H1 (cell line): ENCODE results near the gene NOVA1. TPM values are rescaled to one million over a fixed set of nuclear protein-coding genes. Genes with fewer than 3 reads are reported as not detected.

ENCODE experiments used
- CTCF ChIA-PET: fragments of 300-600 bp; sonication (Branson Sonifier 250); formaldehyde crosslinking; loops from one replicate; lab custom pipeline; 2021; ENCODE audit not compliant: partially characterized antibody; lab: Charles Lee
- POLR2A ChIA-PET: fragments of 300-600 bp; sonication (Branson Sonifier 250); formaldehyde crosslinking; loops from one replicate; lab custom pipeline; 2021; ENCODE audit warnings: inconsistent platforms; ENCODE audit not compliant: partially characterized antibody; lab: Charles Lee
- DNase-seq, 2 experiments: peaks; one replicate each; pipeline versions ENCODE4 v3.0.0 to v3.0.0-alpha.2; 2010 to 2022; ENCODE audit warnings: low spot score in 2 of 2, low read depth in 1 of 2, mixed read lengths in 1 of 2
- FAIRE-seq: peaks from 2 replicates; lab custom pipeline; 2011; peaks lifted over from hg19 to GRCh38; lab: Jason Lieb, UNC
- H2AFZ ChIP-seq: 2 replicates; pipeline ENCODE4 v1.8.1; 2012; ENCODE audit warnings: low read length, inconsistent platforms
- H2AK5ac ChIP-seq: 2 replicates; pipeline ENCODE4 v1.6.1; 2013; ENCODE audit warnings: low read depth, low read length
- H2BK120ac ChIP-seq: replicated peaks from 2 replicates; pipeline ENCODE3; 2013; ENCODE audit warnings: low read depth, low read length, inconsistent platforms
- H2BK12ac ChIP-seq: 2 replicates; pipeline ENCODE4 v1.6.1; 2013; ENCODE audit warnings: low read depth, low read length
- H2BK15ac ChIP-seq: 2 replicates; pipeline ENCODE4 v1.6.1; 2013; ENCODE audit warnings: low read length
- H2BK20ac ChIP-seq: 2 replicates; pipeline ENCODE4 v1.6.1; 2013; ENCODE audit warnings: low read length
- H2BK5ac ChIP-seq: 2 replicates; pipeline ENCODE4 v1.6.1; 2013; ENCODE audit warnings: low read depth, low read length
- H3K14ac ChIP-seq: 2 replicates; pipeline ENCODE4 v1.6.1; 2013; ENCODE audit warnings: inconsistent platforms; ENCODE audit not compliant: insufficient read length
- H3K18ac ChIP-seq: 2 replicates; pipeline ENCODE4 v1.6.1; 2013; ENCODE audit warnings: low read length; ENCODE audit errors: extremely low read depth
- H3K23ac ChIP-seq: 2 replicates; pipeline ENCODE4 v1.6.1; 2013; ENCODE audit warnings: inconsistent platforms; ENCODE audit not compliant: insufficient read length
- H3K23me2 ChIP-seq: 2 replicates; pipeline ENCODE4 v1.6.1; 2013; ENCODE audit warnings: low read depth, low read length
- H3K27ac ChIP-seq: 2 replicates; pipeline ENCODE4 v1.6.1; 2011; ENCODE audit warnings: low read depth, low read length, inconsistent platforms
- H3K27me3 ChIP-seq, 4 experiments: replicated peaks in 1 of 4; 1 replicate in 1 of 4; 2 replicates in 3 of 4; pipeline versions ENCODE4 v1.6.1 to v1.8.1; 2011 to 2013; ENCODE audit warnings: low read length in 3 of 4, mild to moderate bottlenecking in 3 of 4, inconsistent platforms in 2 of 4, mixed read lengths in 2 of 4, moderate library complexity in 1 of 4; ENCODE audit not compliant: control insufficient read depth in 3 of 4, insufficient read depth in 3 of 4; ENCODE audit errors: extremely low read depth in 1 of 4
- H3K36me3 ChIP-seq, 4 experiments: 2 replicates each; pipeline versions ENCODE4 v1.6.1 to v1.8.1; 2011 to 2013; ENCODE audit warnings: mild to moderate bottlenecking in 4 of 4, low read length in 3 of 4, moderate library complexity in 2 of 4, control low read depth in 1 of 4, inconsistent platforms in 1 of 4; ENCODE audit not compliant: insufficient read depth in 4 of 4, control insufficient read depth in 2 of 4
- H3K4ac ChIP-seq: replicated peaks from 2 replicates; pipeline ENCODE3; 2013; ENCODE audit warnings: low read length, low read depth, mixed read lengths, inconsistent platforms; ENCODE audit not compliant: insufficient read length
- H3K4me1 ChIP-seq, 4 experiments: replicated peaks in 1 of 4; 1 replicate in 1 of 4; 2 replicates in 3 of 4; pipeline versions ENCODE4 v1.6.1 to v1.8.1; 2011 to 2013; ENCODE audit warnings: low read length in 3 of 4, inconsistent platforms in 2 of 4, mixed read lengths in 1 of 4; ENCODE audit not compliant: insufficient read depth in 4 of 4, control insufficient read depth in 3 of 4
- H3K4me2 ChIP-seq, 2 experiments: 2 replicates each; pipeline versions ENCODE4 v1.6.1 to v1.8.1; 2011 to 2013; ENCODE audit warnings: low read depth in 2 of 2, low read length in 2 of 2, control low read depth in 1 of 2, inconsistent platforms in 1 of 2, mild to moderate bottlenecking in 1 of 2; ENCODE audit not compliant: insufficient read depth in 1 of 2
- H3K4me3 ChIP-seq, 4 experiments: fragments of 200-600, 300-600 bp in 1 of 4; sonication (generic), shearing (Covaris generic), sonication (Bioruptor Twin) in 1 of 4; 2 replicates each; pipeline versions ENCODE4 v1.5.1 to v1.8.1; 2011 to 2016; ENCODE audit warnings: low read length in 4 of 4, low read depth in 3 of 4, control low read depth in 2 of 4, inconsistent platforms in 2 of 4, mild to moderate bottlenecking in 2 of 4, mixed read lengths in 1 of 4, moderate library complexity in 1 of 4; ENCODE audit not compliant: insufficient read depth in 2 of 4; ENCODE audit errors: extremely low read depth in 1 of 4
- H3K56ac ChIP-seq: replicated peaks from 2 replicates; pipeline ENCODE3; 2013; ENCODE audit warnings: low read depth, mild to moderate bottlenecking, mixed read lengths, low read length, inconsistent platforms; ENCODE audit not compliant: insufficient read length
- H3K79me1 ChIP-seq: 2 replicates; pipeline ENCODE4 v1.6.1; 2013; ENCODE audit warnings: low read depth, low read length, control low read depth
- H3K79me2 ChIP-seq, 2 experiments: 2 replicates each; pipeline versions ENCODE4 v1.6.1 to v1.8.1; 2012 to 2013; ENCODE audit warnings: low read length in 2 of 2, mild to moderate bottlenecking in 2 of 2, inconsistent platforms in 1 of 2; ENCODE audit not compliant: insufficient read depth in 2 of 2, control insufficient read depth in 1 of 2
- H3K9ac ChIP-seq, 4 experiments: replicated peaks in 1 of 4; 1 replicate in 1 of 4; 2 replicates in 3 of 4; pipeline versions ENCODE4 v1.6.1 to v1.8.1; 2011 to 2013; ENCODE audit warnings: low read depth in 3 of 4, low read length in 3 of 4, control low read depth in 2 of 4, mild to moderate bottlenecking in 2 of 4, moderate library complexity in 2 of 4, inconsistent platforms in 1 of 4; ENCODE audit errors: extremely low read depth in 1 of 4
- H3K9me3 ChIP-seq, 2 experiments: 2 replicates each; pipeline versions ENCODE4 v1.6.1 to v1.8.1; 2012 to 2013; ENCODE audit warnings: mild to moderate bottlenecking in 2 of 2, moderate library complexity in 2 of 2, control low read depth in 1 of 2, inconsistent platforms in 1 of 2, low read depth in 1 of 2, low read length in 1 of 2, mixed read lengths in 1 of 2; ENCODE audit not compliant: insufficient read depth in 2 of 2
- H4K20me1 ChIP-seq, 2 experiments: replicated peaks in 1 of 2; 2 replicates each; pipeline versions ENCODE3 to v1.8.1; 2011 to 2013; ENCODE audit warnings: inconsistent platforms in 2 of 2, low read length in 2 of 2, mild to moderate bottlenecking in 1 of 2; ENCODE audit not compliant: insufficient read depth in 2 of 2, control insufficient read depth in 1 of 2
- H4K5ac ChIP-seq: 2 replicates; pipeline ENCODE4 v1.6.1; 2013; ENCODE audit warnings: low read length, low read depth, mixed read lengths, inconsistent platforms; ENCODE audit not compliant: insufficient read length
- H4K8ac ChIP-seq: 2 replicates; pipeline ENCODE4 v1.8.0; 2013; ENCODE audit warnings: mild to moderate bottlenecking, moderate library complexity, low read length, inconsistent platforms; ENCODE audit not compliant: insufficient read depth; ENCODE audit errors: extremely low read depth
- H4K91ac ChIP-seq: replicated peaks from 2 replicates; pipeline ENCODE3; 2013; ENCODE audit warnings: low read length, mixed read lengths, inconsistent platforms; ENCODE audit not compliant: insufficient read length
- ASH2L ChIP-seq: fragments of 200-600, 300-600 bp; sonication (generic); IDR thresholded peaks from one replicate; pipeline ENCODE4 v1.7.1; 2017; ENCODE audit warnings: low read length
- CEBPB ChIP-seq: IDR thresholded peaks from 2 replicates; pipeline ENCODE4 v1.6.1; 2012; ENCODE audit warnings: low read depth, low read length
- CREB1 ChIP-seq: IDR thresholded peaks from 2 replicates; pipeline ENCODE4 v1.6.1; 2012; ENCODE audit warnings: inconsistent platforms
- EP300 ChIP-seq, 2 experiments: IDR thresholded peaks; 1 replicate in 1 of 2; 2 replicates in 1 of 2; pipeline ENCODE4 v1.6.1; 2011 to 2012; ENCODE audit warnings: low read depth in 2 of 2, low read length in 2 of 2, mild to moderate bottlenecking in 2 of 2, borderline replicate concordance in 1 of 2, inconsistent platforms in 1 of 2, moderate library complexity in 1 of 2
- MAFK ChIP-seq: IDR thresholded peaks from 2 replicates; pipeline ENCODE4 v1.6.1; 2012; ENCODE audit warnings: low read depth, mild to moderate bottlenecking, improper control_type of control experiment, low read length
- NRF1 ChIP-seq: IDR thresholded peaks from 2 replicates; pipeline ENCODE4 v1.6.1; 2011; ENCODE audit warnings: mild to moderate bottlenecking, low read depth, low read length, improper control_type of control experiment
- POLR2A ChIP-seq, 2 experiments: IDR thresholded peaks; 1 replicate in 1 of 2; 2 replicates in 1 of 2; pipeline ENCODE4 v1.6.1; 2011; ENCODE audit warnings: low read depth in 2 of 2, low read length in 2 of 2, mild to moderate bottlenecking in 2 of 2; ENCODE audit errors: control extremely low read depth in 1 of 2
- POLR2AphosphoS5 ChIP-seq: IDR thresholded peaks from 2 replicates; pipeline ENCODE4 v1.6.1; 2011; ENCODE audit warnings: low read depth, low read length
- RFX5 ChIP-seq: IDR thresholded peaks from 2 replicates; pipeline ENCODE4 v1.6.1; 2011; ENCODE audit warnings: low read depth, low read length, improper control_type of control experiment, borderline replicate concordance
- SIRT6 ChIP-seq: IDR thresholded peaks from one replicate; pipeline ENCODE4 v1.7.1; 2012; ENCODE audit warnings: low read length, inconsistent platforms
- TCF12 ChIP-seq: IDR thresholded peaks from 2 replicates; pipeline ENCODE4 v1.6.1; 2011; ENCODE audit warnings: low read depth, mild to moderate bottlenecking, low read length
- ZNF274 ChIP-seq: IDR thresholded peaks from 2 replicates; pipeline ENCODE4 v1.7.0; 2012; ENCODE audit warnings: low read length, borderline replicate concordance; ENCODE audit errors: extremely low read depth
- WGBS, 2 experiments: shearing (Covaris generic) in 1 of 2; methylation state at CpG; one replicate each; pipeline versions ENCODE4 v1.1.6 to v1.1.7; 2013 to 2015; ENCODE audit warnings: low lambda C conversion rate in 2 of 2, mixed read lengths in 2 of 2, inconsistent platforms in 1 of 2, low coverage in 1 of 2, missing lambda C conversion rate in 1 of 2; ENCODE audit not compliant: insufficient replicate concordance in 2 of 2, insufficient coverage in 1 of 2, insufficient read length in 1 of 2; ENCODE audit errors: extremely low coverage in 1 of 2, missing lambda C conversion rate in 1 of 2; 5-methylcytosine and 5-hydroxymethylcytosine counted together
- polyA plus RNA-seq, 7 experiments: library from polyadenylated mRNA; depleted of rRNA in 3 of 7; stranded (reverse) in 5 of 7; unstranded in 2 of 7; fragments of >200 nt in 5 of 7; fragments of 200-250 nt in 2 of 7; gene quantifications; 1 replicate in 5 of 7; 2 replicates in 1 of 7; 4 replicates in 1 of 7; pipeline versions ENCODE4 v1.2.1 to v1.2.3, GENCODE V29; 2011 to 2013; ENCODE audit warnings: missing spikeins in 2 of 7, mixed read lengths in 2 of 7
- total RNA-seq: library from RNA; stranded (reverse); fragmentation: NEBNext Ultra II Directional; extraction: Animal tissue kit (Norgen Biotek cat#: 25700); gene quantifications from 2 replicates; pipeline ENCODE4 v1.2.1, GENCODE V29; 2021
- TF ChIP-seq, protein P1 (sequence below), 3 experiments: IDR thresholded peaks; 1 replicate in 2 of 3; 2 replicates in 1 of 3; pipeline versions ENCODE4 v1.5.1 to v1.6.1; 2011; ENCODE audit warnings: low read length in 3 of 3, mild to moderate bottlenecking in 3 of 3, inconsistent platforms in 2 of 3, low read depth in 1 of 3, moderate library complexity in 1 of 3; ENCODE audit not compliant: insufficient read depth in 1 of 3; ENCODE audit errors: control extremely low read depth in 1 of 3

NOVA1 gene
- total and polyA plus RNA-seq, 2 of the 8 experiments (the other 6 are each of a cell fraction or from before 2014, with no cell fraction given), result 6.8 to 12.7 TPM

GRCh38 chr14:26414103-26414502, 183.7 kb downstream of the NOVA1 start:
- H3K9ac ChIP-seq, result no peak overlapping the region
- H3K79me2 ChIP-seq, result no peaks in the 10 kb centered on the region
- H2AFZ ChIP-seq, result no peak overlapping the region
- no peak overlapping the region for H3K56ac ChIP-seq
- no peak overlapping the region for H4K8ac ChIP-seq
- no peak for DNase-seq
- H3K18ac ChIP-seq, result no peak overlapping the region
- H2BK15ac ChIP-seq, result no peak overlapping the region
- no peak overlapping the region for H3K4me2 ChIP-seq
- no peaks in the 10 kb centered on the region for H3K27me3 ChIP-seq
- H2BK5ac ChIP-seq, result no peak overlapping the region
- H3K4me3 ChIP-seq, result no peak overlapping the region
- no peaks in the 10 kb centered on the region for H3K36me3 ChIP-seq
- H4K91ac ChIP-seq, result no peak overlapping the region
- WGBS, 2 experiments, result 100% methylated on average over 1 of the region's 1 CpG; no CpG with 5 or more reads in 1 of the 2 experiments
- no peak overlapping the region for H2AK5ac ChIP-seq
- H2BK20ac ChIP-seq, result no peak overlapping the region
- POLR2A ChIA-PET, result no interaction called here
- H2BK120ac ChIP-seq, result no peak overlapping the region
- no peak for FAIRE-seq
- no peak overlapping the region for H4K5ac ChIP-seq
- H3K27ac ChIP-seq, result no peak overlapping the region
- H3K23ac ChIP-seq, result no peak overlapping the region
- H3K23me2 ChIP-seq, result no peaks in the 10 kb centered on the region
- no peak overlapping the region for H3K4ac ChIP-seq
- H2BK12ac ChIP-seq, result no peak overlapping the region
- H3K79me1 ChIP-seq, result no peaks in the 10 kb centered on the region
- H3K14ac ChIP-seq, result no peak overlapping the region
- CTCF ChIA-PET, result no interaction called here
- H4K20me1 ChIP-seq, result no peaks in the 10 kb centered on the region
- H3K4me1 ChIP-seq, result no peaks in the 10 kb centered on the region
- H3K9me3 ChIP-seq, result no peaks in the 10 kb centered on the region
- TF ChIP-seq POLR2AphosphoS5 (no peak), SIRT6 (no peak), MAFK (no peak), POLR2A (IDR thresholded peaks at IDR 0.05; ENCODE audit: control extremely low read depth in 1 of 2, low read depth in 2 of 2, low read length in 2 of 2) (no peak), CREB1 (no peak), ASH2L (no peak), ZNF274 (no peak), EP300 (IDR thresholded peaks at IDR 0.05; ENCODE audit: borderline replicate concordance in 1 of 2, low read depth in 2 of 2, low read length in 2 of 2) (no peak), NRF1 (no peak), RFX5 (no peak), TCF12 (no peak), CEBPB (no peak)
- TF ChIP-seq, protein P1, sequence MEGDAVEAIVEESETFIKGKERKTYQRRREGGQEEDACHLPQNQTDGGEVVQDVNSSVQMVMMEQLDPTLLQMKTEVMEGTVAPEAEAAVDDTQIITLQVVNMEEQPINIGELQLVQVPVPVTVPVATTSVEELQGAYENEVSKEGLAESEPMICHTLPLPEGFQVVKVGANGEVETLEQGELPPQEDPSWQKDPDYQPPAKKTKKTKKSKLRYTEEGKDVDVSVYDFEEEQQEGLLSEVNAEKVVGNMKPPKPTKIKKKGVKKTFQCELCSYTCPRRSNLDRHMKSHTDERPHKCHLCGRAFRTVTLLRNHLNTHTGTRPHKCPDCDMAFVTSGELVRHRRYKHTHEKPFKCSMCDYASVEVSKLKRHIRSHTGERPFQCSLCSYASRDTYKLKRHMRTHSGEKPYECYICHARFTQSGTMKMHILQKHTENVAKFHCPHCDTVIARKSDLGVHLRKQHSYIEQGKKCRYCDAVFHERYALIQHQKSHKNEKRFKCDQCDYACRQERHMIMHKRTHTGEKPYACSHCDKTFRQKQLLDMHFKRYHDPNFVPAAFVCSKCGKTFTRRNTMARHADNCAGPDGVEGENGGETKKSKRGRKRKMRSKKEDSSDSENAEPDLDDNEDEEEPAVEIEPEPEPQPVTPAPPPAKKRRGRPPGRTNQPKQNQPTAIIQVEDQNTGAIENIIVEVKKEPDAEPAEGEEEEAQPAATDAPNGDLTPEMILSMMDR (IDR thresholded peaks at IDR 0.05; ENCODE audit: control extremely low read depth in 1 of 3, insufficient read depth in 1 of 3, low read depth in 1 of 3, low read length in 3 of 3), result no peak
